A673 (cell line): ENCODE results near the gene PRPF4. TPM values are rescaled to one million over a fixed set of nuclear protein-coding genes. Genes with fewer than 3 reads are reported as not detected.

Experiments
- BruUV-seq: library from RNA; stranded (reverse); fragments of 400-500 nt; replicated peaks from 2 replicates; lab custom pipeline; 2021; lab: Mats Ljungman, UMichigan
- CTCF ChIA-PET: fragments of 300-600 bp; sonication (Branson Sonifier 250); formaldehyde crosslinking; loops from one replicate; lab custom pipeline; 2022; ENCODE audit warnings: antibody characterized with exemption; lab: Charles Lee
- POLR2A ChIA-PET: fragments of 300-600 bp; sonication (Branson Sonifier 250); formaldehyde crosslinking; loops from one replicate; lab custom pipeline; 2022; ENCODE audit warnings: antibody characterized with exemption; ENCODE audit not compliant: low non-redundant PET; lab: Charles Lee
- DNase-seq: peaks from one replicate; pipeline ENCODE4 v3.0.0-alpha.2; 2015; ENCODE audit warnings: low spot score
- H3K27ac ChIP-seq: fragments of 200-600 bp; sonication (generic); 2 replicates; pipeline ENCODE4 v1.5.1; 2016; ENCODE audit warnings: mixed run types, low read depth, mild to moderate bottlenecking, mixed read lengths, antibody characterized with exemption, low read length; ENCODE audit not compliant: poor library complexity, severe bottlenecking
- H3K27me3 ChIP-seq: fragments of 200-600 bp; sonication (generic); replicated peaks from 2 replicates; pipeline ENCODE4 v1.6.1; 2017; ENCODE audit warnings: mixed run types, low read depth, mild to moderate bottlenecking, mixed read lengths, antibody characterized with exemption, low read length; ENCODE audit not compliant: insufficient read depth, poor library complexity
- H3K36me3 ChIP-seq: fragments of 200-600 bp; sonication (generic); 2 replicates; pipeline ENCODE4 v1.6.1; 2016; ENCODE audit warnings: mixed run types, mild to moderate bottlenecking, mixed read lengths, antibody characterized with exemption, low read length; ENCODE audit not compliant: insufficient read depth, poor library complexity, severe bottlenecking
- H3K4me1 ChIP-seq: fragments of 200-600 bp; sonication (generic); 2 replicates; pipeline ENCODE4 v1.6.1; 2017; ENCODE audit warnings: mixed run types, mild to moderate bottlenecking, mixed read lengths, antibody characterized with exemption, low read length; ENCODE audit not compliant: insufficient read depth, poor library complexity, severe bottlenecking
- H3K4me3 ChIP-seq: fragments of 200-600 bp; sonication (generic); 2 replicates; pipeline ENCODE4 v1.5.1; 2016; ENCODE audit warnings: low read depth, mixed run types, mild to moderate bottlenecking, mixed read lengths, low read length; ENCODE audit not compliant: poor library complexity, severe bottlenecking
- H3K9me3 ChIP-seq: fragments of 200-600 bp; sonication (generic); 2 replicates; pipeline ENCODE4 v1.6.1; 2016; ENCODE audit warnings: mixed run types, low read depth, mild to moderate bottlenecking, mixed read lengths, antibody characterized with exemption, low read length; ENCODE audit not compliant: poor library complexity, severe bottlenecking
- EZH2 ChIP-seq: fragments of 200-600 bp; sonication (generic); IDR thresholded peaks from 2 replicates; pipeline ENCODE4 v1.6.1; 2017; ENCODE audit warnings: borderline replicate concordance, low read depth, mild to moderate bottlenecking, mixed read lengths, antibody characterized with exemption, low read length; ENCODE audit not compliant: poor library complexity, severe bottlenecking
- intact Hi-C: fragments of 100-400 bp; cut with micrococcal nuclease; formaldehyde crosslinking; loops from one replicate; pipeline ENCODE4 v1.10.0; 2022; ENCODE audit not compliant: unreplicated experiment
- total RNA-seq: library from RNA; stranded (reverse); gene quantifications from 2 replicates; pipeline ENCODE4 v1.2.3, GENCODE V29; 2021
- TF ChIP-seq, protein P1 (sequence below): fragments of 300-800, 200-600 bp; sonication (generic); conservative IDR thresholded peaks from 2 replicates; pipeline ENCODE4 v1.5.1; 2017; ENCODE audit warnings: low read depth, mild to moderate bottlenecking, antibody characterized with exemption, low read length, moderate library complexity, mixed read lengths

Gene PRPF4
- total RNA-seq, 1 experiment from 2014 or later = 59.8 TPM

DNA sequence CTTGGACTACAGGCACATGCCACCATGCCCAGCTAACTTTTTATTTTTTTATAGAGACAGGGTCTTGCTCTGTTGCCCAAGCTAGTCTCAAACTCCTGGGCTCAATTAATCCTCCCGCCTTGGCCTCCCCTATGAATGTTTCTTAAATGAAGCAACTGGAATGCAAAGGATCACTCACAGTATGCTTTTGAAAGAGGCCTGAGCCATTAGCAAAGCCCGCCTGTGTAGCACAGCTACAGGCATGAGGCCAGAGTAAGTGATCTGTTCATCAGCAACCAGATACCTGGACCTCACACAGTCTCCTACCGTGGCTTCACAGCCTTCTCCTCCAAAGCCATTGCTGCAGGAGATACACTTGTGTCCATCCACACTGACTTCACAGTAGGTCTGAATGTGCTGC lies 44.6 kb downstream of the PRPF4 start:
- BruUV-seq = no TSS peak

DNA sequence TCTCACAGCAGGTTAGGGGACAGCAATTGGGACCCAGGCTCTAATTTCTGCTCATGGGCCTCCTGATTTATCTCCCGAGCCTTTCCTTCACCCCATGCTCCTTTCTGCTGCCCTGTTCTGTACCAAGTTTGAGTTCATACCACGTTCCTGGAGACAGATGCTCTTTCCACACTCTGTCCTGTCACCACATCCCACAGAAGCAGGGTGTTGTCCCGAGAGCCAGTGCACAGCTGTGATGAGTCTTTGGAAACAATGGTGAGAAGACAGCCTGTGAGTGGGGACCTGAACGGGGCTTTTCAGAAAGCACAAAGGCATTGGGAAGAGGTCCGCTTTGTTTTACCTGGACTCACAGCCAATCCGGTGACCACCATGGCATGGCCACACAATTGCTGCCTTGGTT lies 47.2 kb downstream of the PRPF4 start:
- ChIA-PET CTCF (no interaction called here), POLR2A (no interaction called here)
- intact Hi-C loops = no loop called here
- no TSS peak for BruUV-seq
- Histone ChIP-seq H3K4me3 (no peak overlapping the region), H3K9me3 (no peaks in the 10 kb centered on the region), H3K4me1 (no peaks in the 10 kb centered on the region), H3K27ac (no peak overlapping the region), H3K27me3 (no peaks in the 10 kb centered on the region), H3K36me3 (no peaks in the 10 kb centered on the region)
- DNase-seq = no peak
- TF ChIP-seq, protein P1, sequence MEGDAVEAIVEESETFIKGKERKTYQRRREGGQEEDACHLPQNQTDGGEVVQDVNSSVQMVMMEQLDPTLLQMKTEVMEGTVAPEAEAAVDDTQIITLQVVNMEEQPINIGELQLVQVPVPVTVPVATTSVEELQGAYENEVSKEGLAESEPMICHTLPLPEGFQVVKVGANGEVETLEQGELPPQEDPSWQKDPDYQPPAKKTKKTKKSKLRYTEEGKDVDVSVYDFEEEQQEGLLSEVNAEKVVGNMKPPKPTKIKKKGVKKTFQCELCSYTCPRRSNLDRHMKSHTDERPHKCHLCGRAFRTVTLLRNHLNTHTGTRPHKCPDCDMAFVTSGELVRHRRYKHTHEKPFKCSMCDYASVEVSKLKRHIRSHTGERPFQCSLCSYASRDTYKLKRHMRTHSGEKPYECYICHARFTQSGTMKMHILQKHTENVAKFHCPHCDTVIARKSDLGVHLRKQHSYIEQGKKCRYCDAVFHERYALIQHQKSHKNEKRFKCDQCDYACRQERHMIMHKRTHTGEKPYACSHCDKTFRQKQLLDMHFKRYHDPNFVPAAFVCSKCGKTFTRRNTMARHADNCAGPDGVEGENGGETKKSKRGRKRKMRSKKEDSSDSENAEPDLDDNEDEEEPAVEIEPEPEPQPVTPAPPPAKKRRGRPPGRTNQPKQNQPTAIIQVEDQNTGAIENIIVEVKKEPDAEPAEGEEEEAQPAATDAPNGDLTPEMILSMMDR = no peak
- TF ChIP-seq EZH2 = no peak

More for the DNA sequence above, 44.6 kb downstream of the PRPF4 start:
- intact Hi-C loops = no loop called here
- ChIA-PET CTCF (interaction anchor here (0.5 kb wide), 1 partner anchor 35 kb away, joined by 3 read pairs; no protein-coding TSS in a partner anchor), POLR2A (no interaction called here)
- Histone ChIP-seq H3K27me3 (no peaks in the 10 kb centered on the region), H3K27ac (no peak overlapping the region), H3K36me3 (no peaks in the 10 kb centered on the region), H3K9me3 (no peaks in the 10 kb centered on the region), H3K4me1 (no peaks in the 10 kb centered on the region), H3K4me3 (no peak overlapping the region)
- no peak for DNase-seq
- TF ChIP-seq, protein P1 = no peak

DNA sequence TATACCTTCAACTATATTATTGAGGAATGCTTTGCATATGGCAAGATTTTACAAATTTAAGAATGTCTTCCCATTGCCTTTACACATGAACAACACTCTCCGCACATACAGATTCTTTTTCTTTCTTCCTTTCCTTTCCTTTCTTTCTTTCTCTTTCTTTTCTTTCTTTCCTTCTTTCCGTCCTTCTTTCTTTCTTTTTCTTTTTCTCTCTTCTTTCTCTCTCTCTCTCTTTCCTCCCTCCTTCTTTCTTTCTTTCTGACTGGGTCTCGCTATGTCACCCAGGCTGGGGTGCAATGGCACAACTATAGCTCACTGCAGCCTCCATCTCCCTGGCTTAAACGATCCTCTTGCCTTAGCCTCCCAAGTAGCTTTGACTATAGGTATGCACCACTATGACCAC lies 50.8 kb downstream of the PRPF4 start:
- POLR2A ChIA-PET = interaction anchor here (0.7 kb wide), 1 partner anchor 10 kb away, joined by 10 read pairs; no protein-coding TSS in a partner anchor
- no peaks in the 10 kb centered on the region for H3K36me3 ChIP-seq
- TF ChIP-seq EZH2 = no peak
- TF ChIP-seq, protein P1 = no peak
- no peaks in the 10 kb centered on the region for H3K4me1 ChIP-seq
- intact Hi-C loops = no loop called here
- H3K4me3 ChIP-seq = no peak overlapping the region
- no peaks in the 10 kb centered on the region for H3K9me3 ChIP-seq
- BruUV-seq = no TSS peak
- no peaks in the 10 kb centered on the region for H3K27me3 ChIP-seq
- CTCF ChIA-PET = no interaction called here
- H3K27ac ChIP-seq = no peak overlapping the region
- no peak for DNase-seq
